ENCODE measurements around the gene ANXA11. TPM values are rescaled to one million over a fixed set of nuclear protein-coding genes. Genes with fewer than 3 reads are reported as not detected.

ANXA11 gene
- total RNA-seq, 1 donor from 2014 or later: 102 TPM

DNA sequence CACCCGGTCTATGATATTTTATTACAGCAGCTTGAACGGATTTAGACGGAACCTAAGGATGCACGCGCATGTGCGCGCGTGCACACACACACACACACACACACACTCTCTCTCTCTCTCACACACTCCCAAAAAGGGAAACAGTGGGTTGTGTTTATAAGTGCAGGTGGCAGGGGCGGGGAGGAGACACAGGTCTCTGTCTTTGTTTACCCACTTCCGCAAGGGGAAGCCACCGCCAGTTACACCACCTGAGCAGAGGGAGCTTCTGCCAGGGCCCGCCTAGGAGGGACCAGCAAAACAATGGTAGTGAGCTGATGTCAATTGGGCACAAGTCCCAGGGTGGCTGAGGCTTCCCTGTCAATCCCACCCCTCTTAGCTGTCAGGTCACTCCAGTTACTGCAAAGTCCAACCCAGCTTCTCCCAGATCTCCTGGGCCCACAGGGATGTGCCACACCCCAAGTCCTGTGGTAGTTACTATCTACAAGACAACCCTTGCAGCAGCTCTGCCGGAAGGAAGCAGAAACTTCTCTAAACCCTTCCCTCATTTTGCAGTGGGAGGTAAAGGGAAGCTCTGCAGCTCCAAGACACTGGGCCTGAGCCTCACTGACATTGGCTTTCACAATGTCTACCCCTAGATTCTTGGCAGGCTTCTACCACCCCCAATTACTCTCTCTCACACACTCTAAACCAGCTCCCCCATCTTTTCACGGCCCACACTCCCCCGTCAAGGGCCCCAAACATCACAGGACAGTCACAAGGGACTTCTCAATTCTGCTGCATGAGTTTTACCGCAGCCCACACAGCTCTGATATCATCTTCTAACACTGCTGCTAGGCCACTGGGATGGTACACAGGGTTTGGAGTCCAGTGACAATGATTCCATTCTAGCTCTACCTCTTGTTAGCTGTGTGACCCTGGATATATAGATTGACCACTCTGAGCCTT lies 17.6 kb downstream of the ANXA11 start:
- no peak for DNase-seq (ENCODE audit: low read depth)

DNA sequence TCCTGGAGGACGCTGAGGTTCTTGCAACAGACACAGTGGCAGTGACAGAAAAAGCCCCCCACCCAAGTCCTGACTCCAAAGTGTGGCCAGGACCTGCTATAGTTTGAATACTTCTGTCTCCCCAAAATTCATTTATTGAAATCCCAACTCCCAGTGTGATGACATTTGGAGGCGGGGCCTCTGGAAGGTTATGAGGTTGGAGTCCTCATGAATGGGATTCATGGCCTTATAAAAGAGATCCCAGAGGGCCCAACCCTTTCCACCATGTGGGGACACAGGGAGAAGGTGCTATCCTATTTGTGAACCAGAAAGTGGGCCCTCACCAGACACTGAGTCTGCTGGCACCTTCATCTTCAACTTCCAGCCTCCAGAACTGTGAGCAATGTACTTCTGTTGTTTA lies 18.3 kb downstream of the ANXA11 start:
- DNase-seq (ENCODE audit: low read depth): no peak

DNA sequence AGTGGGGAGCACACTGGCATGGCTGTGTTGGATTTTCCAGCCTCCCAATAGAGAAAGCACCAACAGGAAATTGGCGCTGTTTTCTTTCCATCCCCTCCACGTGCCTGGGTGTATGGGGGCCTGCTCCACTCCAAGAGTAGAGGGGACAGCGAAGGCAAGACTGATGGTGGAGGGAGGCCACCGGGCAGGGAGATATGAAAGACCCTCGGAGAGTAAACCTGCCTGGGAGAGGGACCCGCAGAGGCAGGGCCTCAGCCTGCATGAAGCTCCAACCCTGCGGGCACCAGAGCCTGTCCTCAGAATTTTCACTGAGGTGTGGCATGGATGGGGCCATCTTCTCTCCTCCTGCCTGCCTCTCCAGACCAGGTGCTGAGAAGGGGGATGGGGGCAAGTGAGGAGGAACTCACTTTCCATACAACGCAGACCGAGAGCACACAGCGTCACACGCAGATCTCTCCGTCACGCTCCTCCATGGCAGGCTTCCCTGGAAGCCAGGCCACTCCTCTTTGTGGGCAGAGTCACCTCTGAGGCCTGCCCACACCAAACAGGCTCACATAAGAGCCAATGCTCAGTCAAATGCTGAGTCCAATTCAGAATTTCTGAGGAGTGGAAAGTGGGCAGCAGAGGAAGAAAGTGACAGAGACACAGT lies 18.8 kb downstream of the ANXA11 start:
- DNase-seq (ENCODE audit: low read depth): no peak

DNA sequence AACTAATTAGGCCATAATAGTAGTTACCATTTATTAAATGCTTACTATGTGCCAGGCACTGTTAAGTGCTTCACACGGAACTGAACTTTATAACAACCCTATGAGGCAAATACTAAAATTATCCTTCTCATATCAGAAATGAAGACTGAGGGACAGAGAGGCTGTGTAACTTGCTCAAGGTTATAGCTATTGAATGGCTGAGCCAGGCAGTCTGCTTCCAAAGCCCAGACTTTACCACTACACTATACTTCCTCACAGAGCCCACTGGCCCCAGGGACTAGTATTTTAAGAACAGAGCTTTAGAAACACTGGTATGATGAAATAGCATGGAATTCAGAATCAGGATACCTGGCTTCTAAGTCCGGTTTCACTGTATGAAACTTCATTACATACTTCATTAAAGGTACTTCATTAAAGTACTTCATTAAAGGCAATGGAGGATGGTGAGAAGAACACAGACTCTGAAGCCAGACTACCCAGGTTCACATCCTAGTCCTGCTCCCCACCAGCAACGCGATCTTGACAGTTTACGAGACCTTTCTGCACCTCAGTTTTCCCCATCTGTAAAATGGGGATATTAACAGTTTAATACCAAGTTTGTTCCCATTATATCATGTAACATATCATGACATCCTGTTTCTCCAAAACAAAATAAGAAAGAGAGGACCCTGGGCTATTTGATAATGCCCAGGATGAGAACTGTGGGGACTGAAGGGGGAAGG lies 19.6 kb downstream of the ANXA11 start:
- no peak for DNase-seq (ENCODE audit: low read depth)

DNA sequence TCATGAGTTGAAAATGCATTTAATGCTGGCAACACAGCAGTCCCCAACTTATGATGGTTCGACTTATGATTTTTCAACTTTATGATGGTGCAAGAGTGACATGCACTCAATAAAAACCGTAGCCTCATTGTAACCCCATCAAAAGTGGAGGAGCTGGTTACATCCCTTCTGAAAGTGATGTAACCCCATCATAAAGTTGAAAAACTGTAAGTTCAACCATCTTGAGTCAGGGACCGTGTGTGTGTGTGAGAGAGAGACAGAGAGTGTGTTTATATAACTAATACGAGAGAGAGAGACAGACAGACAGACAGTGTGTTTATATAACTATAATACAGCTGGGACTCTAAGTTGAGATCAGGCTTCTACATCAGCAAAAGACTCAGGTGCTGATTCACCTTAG lies 21.0 kb downstream of the ANXA11 start:
- no peak for DNase-seq (ENCODE audit: low read depth)

DNA sequence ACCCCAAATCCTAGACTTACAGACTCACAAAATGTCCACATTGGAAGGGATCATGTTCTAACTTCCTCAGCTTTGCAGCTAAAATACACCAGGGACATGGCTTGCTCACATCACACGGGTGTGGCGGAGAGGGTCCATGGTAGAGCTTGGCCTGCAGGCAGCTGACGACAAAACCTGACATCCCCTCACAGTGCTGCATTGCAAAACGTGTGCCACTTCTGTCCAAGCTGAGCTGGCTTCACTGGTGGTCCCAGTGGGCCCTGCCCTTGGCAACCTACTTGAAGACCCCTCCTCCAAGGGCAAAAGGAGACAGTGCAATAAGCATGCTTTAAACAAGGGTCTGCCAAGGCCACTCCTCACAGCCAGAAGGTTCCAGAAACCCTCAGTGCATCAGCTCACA lies 21.9 kb downstream of the ANXA11 start:
- no peak for DNase-seq (ENCODE audit: low read depth)

DNA sequence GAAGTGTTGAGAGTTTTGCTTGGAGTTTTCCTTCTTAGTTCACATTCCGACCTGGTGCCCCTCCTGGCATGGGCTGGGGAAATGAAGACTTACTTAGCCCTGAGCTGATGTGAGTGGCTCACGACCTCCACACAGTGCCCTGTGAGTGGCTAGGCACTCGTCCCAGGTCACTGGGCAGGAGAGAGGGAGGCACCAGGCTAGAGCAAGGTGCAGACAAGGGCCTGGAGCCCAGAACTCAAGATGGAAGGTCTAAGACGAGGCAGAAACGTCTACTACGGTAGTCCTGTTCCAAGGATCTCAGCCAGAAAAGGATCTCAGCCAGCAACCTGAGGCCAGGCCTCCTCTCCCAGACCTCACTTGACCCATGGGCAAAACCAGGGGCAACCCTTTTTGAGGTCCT lies 22.4 kb downstream of the ANXA11 start:
- no peak for DNase-seq (ENCODE audit: low read depth)

DNA sequence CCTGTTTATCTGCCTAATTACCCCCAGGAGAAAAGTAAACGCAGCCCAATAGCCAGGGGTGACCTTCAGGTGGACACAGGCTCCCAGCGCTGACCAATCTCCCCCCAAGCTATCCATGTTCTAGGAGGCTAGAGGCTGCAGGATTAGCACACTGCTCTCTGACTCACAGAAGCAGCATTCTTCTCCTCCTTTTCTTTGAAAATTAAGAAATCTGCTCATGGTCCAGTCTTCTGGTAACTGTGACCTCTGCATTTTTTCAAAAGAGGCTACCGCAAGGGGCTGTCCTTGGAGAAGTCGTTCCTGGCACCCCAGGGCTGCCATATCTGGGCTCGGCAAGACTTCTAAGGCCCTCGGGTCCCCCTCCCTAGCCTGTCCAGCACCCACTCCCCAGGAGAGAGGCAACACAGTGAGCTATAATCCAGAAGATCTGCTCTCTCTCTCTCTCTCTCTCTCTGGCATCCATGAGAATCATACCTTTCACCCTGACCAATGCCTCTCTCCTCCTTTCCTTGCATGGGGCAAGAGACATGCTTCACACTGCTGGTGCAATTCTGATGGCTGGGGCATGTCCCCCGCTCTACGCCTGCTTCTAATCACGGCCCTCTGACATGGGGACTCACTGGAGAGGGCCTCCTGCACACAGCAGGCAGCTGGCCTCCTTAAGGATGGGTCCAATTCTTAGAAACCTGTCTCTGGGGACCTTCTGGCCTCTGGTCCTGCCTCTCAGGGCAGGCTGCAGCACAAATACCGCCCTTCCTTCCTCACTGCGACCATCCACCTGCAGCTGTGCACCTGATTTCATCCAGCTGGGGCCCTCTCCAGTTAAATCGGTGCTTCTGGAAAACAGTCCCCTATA lies 27.3 kb downstream of the ANXA11 start:
- DNase-seq (ENCODE audit: low read depth): peak; percentile 57

DNA sequence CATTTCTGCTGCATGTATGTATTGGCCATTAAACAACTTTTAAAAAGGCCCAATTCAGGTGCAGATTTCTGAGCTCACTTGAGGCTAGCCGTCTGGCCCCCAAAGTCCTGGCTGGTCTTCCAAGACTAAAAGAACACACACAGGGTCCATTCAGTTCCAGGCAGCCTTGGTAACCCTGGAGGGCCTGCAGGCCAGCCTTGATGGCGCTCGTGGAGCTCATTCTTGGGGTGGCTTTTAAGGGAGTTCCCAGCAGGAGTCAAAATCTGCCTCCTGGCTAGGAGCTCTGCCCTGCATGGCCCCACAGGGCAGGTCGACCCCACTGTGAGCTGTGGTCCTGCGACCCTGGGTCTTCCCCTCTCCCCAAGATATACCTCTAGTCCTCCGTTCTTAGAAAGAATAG lies 28.8 kb downstream of the ANXA11 start:
- no peak for DNase-seq (ENCODE audit: low read depth)

DNA sequence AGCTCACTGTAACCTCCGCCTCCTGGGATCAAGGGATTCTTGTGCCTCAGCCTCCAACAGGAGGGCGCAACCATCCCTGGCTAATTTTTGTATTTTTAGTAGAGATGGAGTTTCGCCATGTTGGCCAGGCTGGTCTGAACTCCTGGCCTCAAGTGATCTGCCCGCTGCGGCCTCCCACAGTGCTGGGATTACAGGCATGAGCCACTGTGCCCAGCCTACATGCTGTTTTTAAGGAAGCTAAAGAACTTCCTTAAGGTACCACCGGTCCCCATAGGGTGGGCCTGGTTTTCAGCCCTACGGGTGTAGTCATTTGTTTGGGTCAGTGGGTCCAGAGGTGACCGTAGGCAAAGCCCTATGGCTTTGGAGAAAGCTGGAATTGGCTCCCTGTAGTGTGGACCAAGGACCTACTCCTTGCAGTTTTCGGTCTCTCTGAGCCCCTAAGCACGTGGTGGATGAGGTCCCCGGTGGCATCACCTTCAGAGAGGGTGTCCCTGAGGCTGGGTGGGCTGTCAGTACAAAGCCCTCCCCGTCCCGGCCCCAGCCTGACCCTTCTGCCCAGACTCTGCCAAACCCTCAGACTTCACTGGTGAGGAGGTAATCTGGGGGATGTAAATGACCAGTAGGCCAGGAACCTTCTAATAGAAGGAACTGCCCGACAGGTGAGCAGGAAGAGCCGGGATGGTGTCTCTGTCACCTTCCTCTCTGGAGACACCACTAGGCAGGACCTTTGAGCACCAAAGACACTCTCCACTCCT lies 30.5 kb downstream of the ANXA11 start:
- no peak for DNase-seq (ENCODE audit: low read depth)

DNA sequence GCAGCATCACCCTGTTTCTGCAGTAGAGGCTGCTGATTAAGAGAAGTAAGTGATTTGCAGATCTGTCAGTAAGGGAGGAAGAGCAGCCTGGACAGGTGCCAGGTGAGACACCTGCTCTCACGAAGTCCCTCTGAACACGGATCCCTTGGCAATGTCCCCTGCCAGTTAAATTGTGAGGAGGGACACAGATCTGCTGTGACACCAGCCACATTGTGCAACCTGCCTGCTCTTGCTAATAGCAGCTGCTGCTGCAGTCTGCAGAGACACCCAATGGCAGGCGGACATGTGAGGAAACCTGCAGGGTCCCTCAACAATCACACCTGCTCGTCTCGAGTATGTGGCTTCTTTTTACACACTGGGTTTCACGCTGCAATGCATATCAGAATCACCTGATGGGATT lies 31.9 kb downstream of the ANXA11 start:
- no peak for DNase-seq (ENCODE audit: low read depth)

DNA sequence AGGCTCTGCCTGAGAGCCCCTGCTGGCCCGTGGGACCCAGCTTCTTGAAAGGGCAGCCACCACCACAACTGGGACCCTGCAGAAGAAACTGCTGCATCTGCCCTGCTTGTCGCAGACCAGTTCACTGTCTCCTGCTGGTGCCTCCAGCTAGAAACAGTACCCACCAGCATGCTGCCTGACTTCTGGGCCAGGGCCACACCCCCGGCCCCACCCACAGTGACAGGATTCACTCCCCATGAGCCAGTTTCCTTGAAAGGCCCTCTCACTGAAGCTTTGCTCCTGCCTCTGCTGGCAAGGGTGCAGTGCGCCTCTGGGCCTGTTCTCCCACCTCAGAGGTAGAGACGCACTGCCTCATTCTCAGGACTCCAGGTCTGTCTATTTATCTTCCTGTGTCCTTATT lies 32.4 kb downstream of the ANXA11 start:
- DNase-seq (ENCODE audit: low read depth): no peak

DNA sequence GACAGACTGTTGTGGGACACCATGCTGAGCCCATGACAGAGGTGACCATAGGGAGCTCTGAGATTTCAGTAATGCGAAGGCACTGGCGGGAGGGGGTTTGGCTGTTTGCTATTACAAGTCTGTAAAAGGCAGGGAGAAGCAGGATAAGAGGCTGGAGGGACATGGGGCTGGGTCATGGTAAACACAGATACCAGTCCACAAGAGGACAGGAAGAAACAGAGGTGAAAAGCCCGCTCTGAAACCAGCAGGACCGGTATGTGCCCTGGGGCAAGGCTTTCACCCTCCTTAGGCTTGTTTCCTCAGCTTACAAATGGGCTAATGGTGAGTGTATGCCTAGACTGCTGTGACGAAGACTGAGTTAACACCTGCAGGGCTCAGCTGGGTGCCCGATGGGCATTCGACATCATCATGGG lies 34.1 kb downstream of the ANXA11 start:
- no peak for DNase-seq (ENCODE audit: low read depth)

DNA sequence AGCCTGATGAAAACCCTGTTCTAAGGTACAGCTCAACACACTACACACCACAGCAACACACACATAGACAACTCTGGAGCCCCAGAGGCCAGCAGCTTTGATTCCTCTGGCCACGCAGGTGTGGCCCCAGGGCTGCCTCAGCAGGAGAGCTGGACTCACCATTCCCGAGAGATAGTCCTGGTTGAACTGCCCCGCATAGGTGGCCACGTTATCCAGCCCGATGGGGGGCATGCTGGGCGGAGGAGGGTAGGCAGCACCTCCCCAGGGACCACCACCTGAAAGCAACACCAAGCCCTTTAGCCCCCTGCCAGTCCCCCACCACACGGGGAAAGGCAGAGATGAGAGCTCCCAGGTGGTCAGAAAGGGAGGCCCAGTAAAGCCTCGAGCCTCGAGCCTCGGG lies 34.7 kb downstream of the ANXA11 start:
- no peak for DNase-seq (ENCODE audit: low read depth)

DNA sequence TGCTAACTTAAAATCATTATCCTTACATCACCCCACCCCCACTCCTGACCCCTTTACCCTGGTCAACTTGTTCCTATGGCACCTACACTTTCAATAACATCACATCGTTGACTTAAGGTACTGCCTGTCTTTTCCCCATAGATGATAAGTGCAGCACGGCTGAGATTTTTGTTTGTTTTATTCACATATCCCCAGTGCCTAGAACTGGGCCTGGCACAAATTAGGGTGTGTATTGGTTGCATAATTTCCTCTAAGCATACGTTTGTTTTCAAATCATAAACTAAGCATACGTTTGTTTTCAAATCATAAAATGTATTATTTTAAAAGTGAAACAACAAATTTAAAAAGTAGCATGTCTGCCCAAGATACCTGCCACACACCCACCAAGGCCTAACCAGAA lies 35.3 kb downstream of the ANXA11 start:
- DNase-seq (ENCODE audit: low read depth): no peak

DNA sequence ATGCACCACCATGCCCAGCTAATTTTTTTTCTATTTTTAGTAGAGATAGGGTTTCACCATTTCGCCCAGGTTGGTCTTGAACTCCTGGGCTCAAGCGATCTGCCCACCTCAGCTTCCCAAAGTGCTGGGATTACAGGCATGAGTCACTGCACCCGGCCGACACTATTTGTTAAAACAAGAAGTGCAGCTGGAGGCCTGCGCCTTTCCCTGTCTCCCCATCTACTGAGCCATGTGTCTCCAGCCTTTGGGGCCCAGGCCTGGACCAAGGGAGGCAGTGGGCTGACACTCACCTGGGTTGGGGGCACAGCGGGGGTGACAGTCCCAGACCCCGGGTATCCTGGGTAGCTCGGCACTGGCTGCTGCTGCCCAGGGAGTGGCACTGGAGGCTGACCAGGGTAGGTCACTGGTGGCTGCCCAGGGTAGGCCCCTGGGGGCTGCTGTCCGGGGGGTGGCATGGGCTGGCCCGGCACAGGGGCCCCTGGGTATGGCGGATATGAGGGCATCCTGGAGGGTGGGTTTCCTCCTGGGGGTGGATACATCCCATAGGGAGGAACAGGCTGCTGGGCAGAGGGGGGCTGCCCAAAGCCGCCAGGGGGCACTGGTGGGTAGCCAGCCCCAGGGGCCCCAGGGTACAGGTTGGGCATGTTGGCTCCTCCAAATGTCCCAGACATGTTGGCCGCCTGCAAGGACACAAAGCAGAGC lies 36.5 kb downstream of the ANXA11 start:
- DNase-seq (ENCODE audit: low read depth): no peak

DNA sequence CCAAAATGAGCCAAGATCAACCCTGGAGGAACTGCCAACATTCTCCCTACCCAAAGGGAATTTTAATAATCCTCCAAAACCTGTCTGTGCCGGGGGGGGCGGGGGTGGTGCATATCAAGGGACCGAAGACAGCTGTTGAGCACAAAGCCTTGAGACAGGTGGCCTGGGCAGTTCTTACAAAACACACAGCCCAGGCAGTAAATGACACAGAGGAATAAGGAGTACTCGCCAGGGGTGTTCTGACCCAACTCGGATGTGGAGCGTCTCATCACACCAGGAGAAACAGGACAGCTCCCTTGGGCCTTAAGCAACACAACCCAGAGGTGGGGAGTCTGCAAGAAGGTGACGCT lies 37.2 kb downstream of the ANXA11 start:
- DNase-seq (ENCODE audit: low read depth): no peak

DNA sequence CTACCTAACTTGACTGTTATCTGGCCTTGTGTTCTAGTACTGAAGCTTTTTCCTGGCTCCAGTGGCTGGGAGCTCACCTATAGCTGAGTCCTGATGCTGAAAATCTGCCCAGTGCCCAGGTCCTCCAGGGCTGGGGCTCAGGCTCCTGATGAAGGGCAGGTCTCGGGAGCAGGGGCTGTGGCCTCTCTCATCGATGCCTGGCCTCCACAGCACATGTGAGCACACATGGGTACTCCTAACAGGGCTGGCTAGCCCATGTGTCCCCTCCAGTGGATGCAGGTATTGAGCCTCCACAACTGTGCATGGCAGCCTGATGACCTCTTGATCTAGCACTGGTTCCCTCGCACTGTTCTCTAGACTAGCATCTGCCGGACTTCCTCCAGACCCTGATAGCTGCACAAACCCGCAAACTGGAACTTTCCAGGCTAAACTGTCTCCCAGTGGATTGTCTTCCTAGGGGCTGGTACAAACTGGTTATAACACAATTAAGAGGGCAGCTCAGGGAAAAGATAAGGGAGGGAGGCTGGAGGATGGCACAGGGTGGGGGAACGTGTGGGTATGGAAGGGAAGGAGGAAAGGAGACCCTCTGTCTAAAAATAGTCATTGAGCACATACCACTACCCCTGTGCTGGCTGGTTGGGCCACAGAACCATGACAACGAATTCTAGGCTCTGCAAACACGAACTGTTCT lies 37.7 kb downstream of the ANXA11 start:
- no peak for DNase-seq (ENCODE audit: low read depth)

DNA sequence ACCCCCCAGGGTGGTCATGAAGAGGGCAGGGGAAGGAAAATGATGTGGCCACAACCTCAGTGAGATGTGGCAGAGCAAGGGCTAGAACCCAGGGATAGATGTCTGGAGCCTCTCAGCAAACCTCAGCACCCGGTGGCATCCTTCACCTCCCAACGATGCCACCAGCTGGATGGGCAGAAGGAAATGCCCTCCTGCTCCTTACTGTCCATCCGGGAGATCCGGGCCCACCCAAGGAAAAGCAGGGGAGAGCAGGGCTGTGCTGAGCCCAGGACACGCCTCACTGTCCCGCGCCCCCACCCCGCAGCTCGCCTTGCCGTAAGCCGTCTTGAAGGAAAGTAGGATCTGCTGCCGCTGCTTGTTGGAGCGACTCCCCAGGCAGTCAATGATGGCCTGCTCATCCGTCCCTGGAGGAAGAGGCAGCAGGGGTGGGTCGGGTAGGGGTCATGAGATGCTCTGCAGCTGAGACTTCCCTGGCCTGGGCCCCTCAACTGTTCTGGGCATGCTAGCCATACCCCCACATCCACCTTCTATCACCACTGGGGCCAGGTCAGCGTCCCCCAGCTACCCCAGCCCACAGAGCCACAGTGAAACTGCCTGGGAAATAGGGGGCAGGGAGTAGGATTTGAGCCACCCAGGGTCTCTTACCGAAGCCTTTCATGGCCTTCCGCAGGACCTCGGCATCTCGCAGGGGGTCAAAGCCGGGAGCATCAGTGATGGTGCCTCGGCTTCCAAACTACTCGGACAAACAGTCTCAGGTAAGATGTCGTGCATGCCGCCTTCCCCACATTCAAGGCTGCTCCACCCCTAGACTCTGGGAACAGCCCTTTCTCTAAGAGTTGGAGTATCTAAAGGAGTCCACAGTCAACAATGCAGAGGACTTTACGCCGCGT lies 38.5 kb downstream of the ANXA11 start:
- no peak for DNase-seq (ENCODE audit: low read depth)
